Trophoblast cell (in vitro differentiated cells and primary cell): Measurements from ENCODE around the gene KIF18B.

ENCODE experiments used
- DNase-seq, 2 donors: peaks; one replicate each; pipeline ENCODE4 v3.0.0-alpha.2; 2016
- H2AFZ ChIP-seq: 2 replicates; pipeline ENCODE4 v1.6.1; 2013; ENCODE audit warnings: low read length, moderate library complexity, mild to moderate bottlenecking; ENCODE audit not compliant: insufficient read depth, poor library complexity
- H2AK5ac ChIP-seq: 2 replicates; pipeline ENCODE4 v1.6.1; 2013; ENCODE audit warnings: mild to moderate bottlenecking, low read length
- H2BK120ac ChIP-seq: 2 replicates; pipeline ENCODE4 v1.6.1; 2013; ENCODE audit warnings: low read length, mild to moderate bottlenecking, moderate library complexity; ENCODE audit not compliant: insufficient read depth, poor library complexity
- H2BK12ac ChIP-seq: 2 replicates; pipeline ENCODE4 v1.6.1; 2013; ENCODE audit warnings: mild to moderate bottlenecking, low read length, moderate library complexity
- H2BK5ac ChIP-seq: 2 replicates; pipeline ENCODE4 v1.6.1; 2013; ENCODE audit warnings: low read length, low read depth, moderate library complexity, mild to moderate bottlenecking; ENCODE audit not compliant: poor library complexity
- H3K14ac ChIP-seq: 2 replicates; pipeline ENCODE4 v1.6.1; 2013; ENCODE audit warnings: mild to moderate bottlenecking, low read length
- H3K18ac ChIP-seq: 2 replicates; pipeline ENCODE4 v1.6.1; 2013; ENCODE audit warnings: mild to moderate bottlenecking, low read length
- H3K23ac ChIP-seq: 2 replicates; pipeline ENCODE4 v1.6.1; 2013; ENCODE audit warnings: low read length
- H3K27ac ChIP-seq: 2 replicates; pipeline ENCODE4 v1.5.1; 2013; ENCODE audit warnings: low read depth, mild to moderate bottlenecking, inconsistent platforms, low read length, moderate library complexity
- H3K27me3 ChIP-seq: 2 replicates; pipeline ENCODE4 v1.6.1; 2013; ENCODE audit warnings: inconsistent platforms, mild to moderate bottlenecking, low read length, moderate library complexity; ENCODE audit not compliant: insufficient read depth
- H3K36me3 ChIP-seq, 2 experiments: 1 replicate in 1 of 2; 2 replicates in 1 of 2; pipeline ENCODE4 v1.6.1; 2013; ENCODE audit warnings: low read length in 2 of 2, mild to moderate bottlenecking in 2 of 2, moderate library complexity in 1 of 2; ENCODE audit not compliant: insufficient read depth in 2 of 2, control insufficient read depth in 1 of 2
- H3K4ac ChIP-seq: 2 replicates; pipeline ENCODE4 v1.6.1; 2013; ENCODE audit warnings: low read depth, mild to moderate bottlenecking, low read length, moderate library complexity
- H3K4me1 ChIP-seq, 2 experiments: 1 replicate in 1 of 2; 2 replicates in 1 of 2; pipeline ENCODE4 v1.6.1; 2013; ENCODE audit warnings: low read length in 2 of 2, mild to moderate bottlenecking in 2 of 2, moderate library complexity in 1 of 2; ENCODE audit not compliant: insufficient read depth in 2 of 2, control insufficient read depth in 1 of 2
- H3K4me2 ChIP-seq: 2 replicates; pipeline ENCODE4 v1.6.1; 2013; ENCODE audit warnings: inconsistent platforms, mild to moderate bottlenecking, low read length, moderate library complexity
- H3K4me3 ChIP-seq: 2 replicates; pipeline ENCODE4 v1.5.1; 2013; ENCODE audit warnings: mild to moderate bottlenecking, low read depth, low read length, inconsistent platforms
- H3K79me1 ChIP-seq: one replicate; pipeline ENCODE4 v1.6.1; 2013; ENCODE audit warnings: low read length
- H3K79me2 ChIP-seq: 2 replicates; pipeline ENCODE4 v1.6.1; 2013; ENCODE audit warnings: low read length, mild to moderate bottlenecking; ENCODE audit not compliant: control insufficient read depth, insufficient read depth, poor library complexity
- H3K9ac ChIP-seq: 2 replicates; pipeline ENCODE4 v1.6.1; 2013; ENCODE audit warnings: mild to moderate bottlenecking, low read length
- H3K9me3 ChIP-seq: 2 replicates; pipeline ENCODE4 v1.6.1; 2013; ENCODE audit warnings: low read depth, mild to moderate bottlenecking, control low read depth, inconsistent platforms, low read length; ENCODE audit not compliant: insufficient read depth
- H4K12ac ChIP-seq: 2 replicates; pipeline ENCODE4 v1.6.1; 2013; ENCODE audit warnings: low read depth, mild to moderate bottlenecking, low read length, moderate library complexity
- H4K8ac ChIP-seq: 2 replicates; pipeline ENCODE4 v1.6.1; 2013; ENCODE audit warnings: low read depth, mild to moderate bottlenecking, low read length, moderate library complexity
- H4K91ac ChIP-seq: one replicate; pipeline ENCODE4 v1.6.1; 2013; ENCODE audit warnings: low read depth, mild to moderate bottlenecking, low read length, moderate library complexity
- WGBS: extraction: QIAGEN DNeasy Blood & Tissue Kit; methylation state at CpG from one replicate; pipeline ENCODE4 v1.1.7; 2013; ENCODE audit warnings: missing lambda C conversion rate; ENCODE audit not compliant: insufficient read length, insufficient coverage; ENCODE audit errors: extremely low coverage; 5-methylcytosine and 5-hydroxymethylcytosine counted together

KIF18B gene

GRCh38 chr17:44977814-44978550, 30.4 kb upstream of the KIF18B start:
- no peak overlapping the region for H4K91ac ChIP-seq
- H3K9me3 ChIP-seq, result peaks cover 2% of the 10 kb centered on the region
- H2AK5ac ChIP-seq, result no peak overlapping the region
- H3K4me3 ChIP-seq, result no peak overlapping the region
- H3K14ac ChIP-seq, result no peak overlapping the region
- DNase-seq, result no peak
- H2AFZ ChIP-seq, result no peak overlapping the region
- no peak overlapping the region for H3K23ac ChIP-seq
- no CpG with 5 or more reads among the region's 7 CpGs for WGBS
- H2BK120ac ChIP-seq, result no peak overlapping the region
- H3K27me3 ChIP-seq, result no peaks in the 10 kb centered on the region
- H3K79me1 ChIP-seq, result no peaks in the 10 kb centered on the region
- H2BK12ac ChIP-seq, result no peak overlapping the region
- no peak overlapping the region for H3K27ac ChIP-seq
- no peak overlapping the region for H4K8ac ChIP-seq
- H4K12ac ChIP-seq, result no peak overlapping the region
- no peak overlapping the region for H3K4me2 ChIP-seq
- no peak overlapping the region for H3K18ac ChIP-seq
- H3K4ac ChIP-seq, result no peak overlapping the region
- no peaks in the 10 kb centered on the region for H3K4me1 ChIP-seq
- no peak overlapping the region for H2BK5ac ChIP-seq
- H3K9ac ChIP-seq, result no peak overlapping the region
- no peaks in the 10 kb centered on the region for H3K36me3 ChIP-seq
- H3K79me2 ChIP-seq, result no peaks in the 10 kb centered on the region

- no peak overlapping the region for H4K12ac ChIP-seq
- H2BK5ac ChIP-seq, result no peak overlapping the region
- H2AK5ac ChIP-seq, result no peak overlapping the region
- no peak overlapping the region for H3K14ac ChIP-seq
- H2AFZ ChIP-seq, result no peak overlapping the region
- no peak overlapping the region for H3K4me2 ChIP-seq
- H3K79me2 ChIP-seq, result no peaks in the 10 kb centered on the region
- no peaks in the 10 kb centered on the region for H3K4me1 ChIP-seq
- H3K9me3 ChIP-seq, result peaks cover 2% of the 10 kb centered on the region
- no peak overlapping the region for H4K91ac ChIP-seq
- H3K23ac ChIP-seq, result no peak overlapping the region
- no peaks in the 10 kb centered on the region for H3K36me3 ChIP-seq
- no peak for DNase-seq
- no peak overlapping the region for H3K4me3 ChIP-seq
- H3K27me3 ChIP-seq, result peaks cover 1% of the 10 kb centered on the region
- H3K79me1 ChIP-seq, result no peaks in the 10 kb centered on the region
- H3K9ac ChIP-seq, result no peak overlapping the region
- no peak overlapping the region for H2BK12ac ChIP-seq
- no peak overlapping the region for H4K8ac ChIP-seq
- no peak overlapping the region for H3K27ac ChIP-seq
- no peak overlapping the region for H2BK120ac ChIP-seq
- no peak overlapping the region for H3K4ac ChIP-seq
- H3K18ac ChIP-seq, result no peak overlapping the region
- WGBS, result no CpG with 5 or more reads among the region's 3 CpGs
These were observed 29.5 kb upstream of the KIF18B start for GRCh38 chr17:44977065-44977464.

- H3K9me3 ChIP-seq, result peaks cover 2% of the 10 kb centered on the region
- H4K12ac ChIP-seq, result no peak overlapping the region
- H3K23ac ChIP-seq, result no peak overlapping the region
- H3K4me1 ChIP-seq, result no peaks in the 10 kb centered on the region
- no peak overlapping the region for H3K9ac ChIP-seq
- no peak overlapping the region for H3K14ac ChIP-seq
- H2BK5ac ChIP-seq, result no peak overlapping the region
- no peak overlapping the region for H3K4ac ChIP-seq
- no peak overlapping the region for H2AK5ac ChIP-seq
- no peak overlapping the region for H2AFZ ChIP-seq
- H2BK120ac ChIP-seq, result no peak overlapping the region
- no peak overlapping the region for H3K27ac ChIP-seq
- H3K4me3 ChIP-seq, result no peak overlapping the region
- H2BK12ac ChIP-seq, result no peak overlapping the region
- no peaks in the 10 kb centered on the region for H3K79me2 ChIP-seq
- no peaks in the 10 kb centered on the region for H3K79me1 ChIP-seq
- peaks cover 9% of the 10 kb centered on the region for H3K27me3 ChIP-seq
- no peak overlapping the region for H3K4me2 ChIP-seq
- no peak overlapping the region for H4K8ac ChIP-seq
- peak in 1 of 2 donors; percentile 46 for DNase-seq
- H3K18ac ChIP-seq, result no peak overlapping the region
- no peaks in the 10 kb centered on the region for H3K36me3 ChIP-seq
- H4K91ac ChIP-seq, result no peak overlapping the region
- WGBS, result no CpG with 5 or more reads among the region's 13 CpGs
These were observed 28.6 kb upstream of the KIF18B start for GRCh38 chr17:44976206-44976605.

GRCh38 chr17:44972953-44973352, 25.4 kb upstream of the KIF18B start:
- Histone ChIP-seq H2AK5ac (no peak overlapping the region), H3K4ac (no peak overlapping the region), H2BK5ac (no peak overlapping the region), H3K9ac (no peak overlapping the region), H3K4me2 (no peak overlapping the region), H3K79me2 (no peaks in the 10 kb centered on the region), H3K4me1 (peaks cover 7 to 10% of the 10 kb centered on the region in 2 experiments), H2BK12ac (no peak overlapping the region), H4K12ac (no peak overlapping the region), H3K9me3 (peaks cover 4% of the 10 kb centered on the region), H2BK120ac (no peak overlapping the region), H3K27ac (no peak overlapping the region), H3K18ac (no peak overlapping the region), H3K27me3 (peaks cover 38% of the 10 kb centered on the region), H4K91ac (no peak overlapping the region), H4K8ac (no peak overlapping the region), H3K4me3 (no peak overlapping the region), H3K23ac (no peak overlapping the region), H3K79me1 (no peaks in the 10 kb centered on the region), H3K14ac (no peak overlapping the region), H2AFZ (no peak overlapping the region), H3K36me3 (no peaks in the 10 kb centered on the region)
- no CpG with 5 or more reads among the region's 6 CpGs for WGBS
- peak in 1 of 2 donors; percentile 49 for DNase-seq
